Hippocampal formation (tissue), 2 donors: ENCODE measurements around the gene BRD3OS.

Experiments used
- DNase-seq, 2 donors: peaks; one replicate each; lab custom pipeline; 2025; lab: John Stamatoyannopoulos, UW

The BRD3OS gene

DNA sequence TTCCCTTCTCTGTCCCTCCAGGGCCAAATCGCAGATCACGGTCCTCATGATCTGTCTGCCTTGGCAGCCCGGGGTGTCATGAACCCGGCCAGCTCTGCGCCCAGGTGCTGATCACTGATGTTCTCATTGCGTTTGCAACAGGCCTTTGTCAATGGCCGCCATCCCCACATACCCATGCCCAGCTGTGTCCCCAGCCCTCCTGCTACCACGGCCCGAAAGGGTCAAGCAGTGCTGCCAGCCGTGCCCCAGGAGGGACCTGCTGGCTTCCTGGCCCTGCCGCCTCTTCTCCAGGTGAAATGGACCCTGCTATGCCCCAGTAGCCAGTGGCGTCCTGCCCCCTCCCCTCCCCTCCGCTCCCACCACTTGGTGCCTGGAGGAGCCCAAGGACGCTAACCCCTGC, 20.4 kb upstream of the BRD3OS start:
- DNase-seq, result no peak

DNA sequence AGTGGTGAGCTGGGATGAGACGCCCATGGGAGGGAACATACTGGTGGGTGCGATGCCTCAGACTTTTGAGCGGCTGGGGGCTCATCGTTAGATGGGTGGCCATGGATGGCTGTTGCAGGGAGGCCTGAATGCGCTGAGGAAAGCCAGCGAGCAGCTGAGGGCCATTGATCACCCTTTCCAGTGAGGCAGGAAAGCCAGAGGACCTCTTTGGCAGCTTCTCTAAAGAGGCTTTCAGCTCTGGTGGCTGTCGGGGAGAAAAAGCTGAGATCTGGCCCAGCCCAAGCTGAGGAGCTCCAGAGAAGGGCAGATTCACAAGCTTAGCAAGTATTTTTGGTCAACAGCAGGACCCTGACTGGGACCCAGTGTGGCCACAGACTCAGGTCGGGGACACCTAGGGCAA, 19.9 kb upstream of the BRD3OS start:
- DNase-seq, result no peak

DNA sequence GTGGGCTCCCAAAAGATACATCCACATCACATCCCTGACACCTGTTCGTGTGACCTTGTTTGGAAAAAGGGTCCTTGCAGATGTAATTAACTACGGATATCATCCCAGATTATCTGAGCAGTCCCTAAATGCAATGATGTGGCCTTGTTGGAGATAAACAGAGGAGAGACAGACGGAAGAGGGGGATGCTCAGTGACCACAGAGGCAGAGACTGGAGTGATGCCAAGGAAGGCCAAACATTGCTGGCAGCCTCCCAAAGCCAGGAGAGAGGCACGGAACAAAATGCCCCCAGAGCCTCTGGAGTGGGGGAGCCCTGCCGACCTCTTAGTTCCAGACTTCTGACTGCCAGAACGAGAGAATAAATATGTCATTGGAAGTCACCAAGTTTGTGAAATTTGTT, 18.1 kb upstream of the BRD3OS start:
- DNase-seq, result no peak

DNA sequence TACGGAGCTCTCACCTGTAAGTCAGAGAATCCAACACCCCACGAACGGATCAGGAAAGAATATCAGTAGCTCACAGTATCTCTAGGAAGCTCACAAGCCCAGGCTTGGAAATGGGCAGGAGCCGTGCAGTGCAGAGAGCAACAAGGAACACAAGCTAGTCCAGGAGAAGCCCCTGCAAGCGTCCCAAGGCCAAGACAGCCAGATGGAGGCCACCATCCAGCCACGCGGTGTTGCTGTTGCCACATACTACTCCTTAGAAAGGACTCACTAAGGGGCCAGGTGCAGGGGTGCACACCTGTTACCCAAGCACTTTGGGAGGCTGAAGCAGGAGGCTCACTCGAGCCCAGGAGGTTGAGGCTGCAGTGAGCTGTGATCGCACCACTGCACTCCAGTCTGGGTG, 17.7 kb upstream of the BRD3OS start:
- no peak for DNase-seq

DNA sequence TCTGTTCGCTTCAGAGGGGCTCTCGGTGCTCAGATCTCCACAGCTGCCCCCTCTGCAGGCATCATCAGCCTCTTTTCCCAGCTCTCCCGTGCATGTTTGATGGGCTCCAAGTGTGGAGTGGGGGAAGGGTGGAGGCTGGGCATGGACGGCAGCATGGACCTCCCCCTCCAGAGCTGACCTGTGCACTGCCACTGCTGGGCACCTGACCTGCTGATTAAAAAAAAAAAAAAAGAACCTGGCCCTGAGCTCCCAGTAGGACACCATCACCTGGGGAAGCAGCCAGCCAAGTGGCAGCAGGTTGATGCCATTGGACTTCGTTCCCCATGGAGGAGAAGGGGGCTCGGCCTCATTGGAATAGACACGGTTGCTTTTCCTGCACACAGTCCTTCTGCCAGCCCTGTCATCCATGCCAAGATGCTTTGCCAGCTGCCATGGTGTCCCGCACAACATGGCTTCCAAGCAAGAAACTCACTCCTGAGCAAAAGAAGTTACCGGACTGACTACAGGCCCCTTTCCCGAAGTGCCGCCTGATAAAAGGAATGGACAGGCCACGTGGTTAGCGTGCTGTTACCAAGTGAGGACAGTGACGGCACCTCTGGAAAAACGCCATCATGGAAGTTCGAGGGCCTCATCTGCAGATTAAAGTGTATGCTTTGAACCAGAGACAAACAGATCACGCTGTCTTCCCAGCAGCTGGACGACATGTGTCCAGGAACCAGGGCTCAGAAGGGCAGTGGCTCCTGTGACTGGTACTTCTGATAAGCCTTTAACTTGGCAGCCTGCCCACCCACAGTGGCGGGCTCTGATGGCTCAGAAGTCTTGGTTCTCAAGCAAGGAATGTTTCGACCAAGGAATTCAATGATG, 14.7 kb upstream of the BRD3OS start:
- no peak for DNase-seq

DNA sequence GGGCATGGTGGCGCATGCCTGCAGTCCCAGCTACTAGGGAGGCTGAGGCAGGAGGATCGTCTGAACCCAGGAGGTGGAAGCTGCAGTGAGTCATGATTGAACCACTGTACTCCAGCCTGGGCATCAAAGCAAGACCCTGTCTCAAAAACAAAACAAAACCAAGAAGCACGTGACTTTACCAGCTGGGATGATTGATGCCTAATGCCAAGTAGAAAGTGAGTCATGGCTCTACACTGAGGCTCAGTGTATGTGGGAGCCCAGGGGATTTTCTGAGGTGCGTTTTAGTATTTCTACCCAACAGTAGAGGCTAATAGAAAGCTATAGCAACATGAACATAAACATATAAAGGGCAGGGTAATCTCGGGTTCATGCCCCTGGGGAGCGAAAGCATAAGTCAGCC, 13.9 kb upstream of the BRD3OS start:
- DNase-seq, result no peak

DNA sequence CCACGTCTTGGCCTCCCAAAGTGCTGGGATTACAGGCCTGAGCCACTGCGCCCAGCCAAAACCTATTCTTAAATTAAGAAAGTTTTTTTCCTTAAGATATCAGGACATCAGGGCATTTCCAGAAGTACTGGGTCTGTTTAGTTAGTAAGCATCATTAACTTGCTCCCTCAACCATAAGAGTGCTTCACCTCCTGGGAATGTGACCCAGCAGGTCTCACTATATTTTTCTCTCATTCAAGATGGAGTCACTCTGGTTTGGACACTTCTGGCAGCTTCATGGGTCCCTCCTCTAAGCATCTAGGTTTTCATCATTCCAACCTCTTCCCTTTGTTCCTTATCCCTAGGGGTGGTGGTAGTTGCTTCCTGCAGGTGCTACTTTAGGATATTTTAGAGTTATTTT, 10.3 kb upstream of the BRD3OS start:
- no peak for DNase-seq

DNA sequence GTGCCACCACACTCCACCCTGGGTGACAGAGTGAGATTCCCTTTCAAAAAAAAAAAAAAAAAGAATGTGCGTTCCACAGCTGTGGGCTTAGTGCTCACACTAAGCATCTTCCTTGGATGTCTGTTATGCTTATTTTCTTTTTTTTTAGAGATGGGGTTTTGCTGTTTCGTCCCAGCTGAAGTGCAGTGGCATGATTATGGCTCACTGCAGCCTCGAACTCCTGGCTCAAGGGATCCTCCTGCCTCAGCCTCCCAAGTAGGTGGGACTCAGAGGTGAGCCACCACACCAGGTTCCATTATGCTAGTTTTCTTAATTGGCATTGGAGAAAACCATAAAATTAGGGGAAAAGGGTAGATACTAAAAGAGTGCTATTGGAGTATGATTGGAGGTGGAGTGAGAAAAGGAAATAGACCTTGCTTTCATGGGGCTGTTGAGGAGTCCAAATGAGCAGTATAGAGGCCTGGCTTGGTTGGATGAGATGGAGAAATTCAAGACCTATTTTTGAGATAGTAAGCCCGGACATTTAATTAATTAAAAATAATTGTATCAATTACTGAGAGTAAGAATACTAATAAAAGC, 978 bp upstream of the BRD3OS start:
- no peak for DNase-seq

DNA sequence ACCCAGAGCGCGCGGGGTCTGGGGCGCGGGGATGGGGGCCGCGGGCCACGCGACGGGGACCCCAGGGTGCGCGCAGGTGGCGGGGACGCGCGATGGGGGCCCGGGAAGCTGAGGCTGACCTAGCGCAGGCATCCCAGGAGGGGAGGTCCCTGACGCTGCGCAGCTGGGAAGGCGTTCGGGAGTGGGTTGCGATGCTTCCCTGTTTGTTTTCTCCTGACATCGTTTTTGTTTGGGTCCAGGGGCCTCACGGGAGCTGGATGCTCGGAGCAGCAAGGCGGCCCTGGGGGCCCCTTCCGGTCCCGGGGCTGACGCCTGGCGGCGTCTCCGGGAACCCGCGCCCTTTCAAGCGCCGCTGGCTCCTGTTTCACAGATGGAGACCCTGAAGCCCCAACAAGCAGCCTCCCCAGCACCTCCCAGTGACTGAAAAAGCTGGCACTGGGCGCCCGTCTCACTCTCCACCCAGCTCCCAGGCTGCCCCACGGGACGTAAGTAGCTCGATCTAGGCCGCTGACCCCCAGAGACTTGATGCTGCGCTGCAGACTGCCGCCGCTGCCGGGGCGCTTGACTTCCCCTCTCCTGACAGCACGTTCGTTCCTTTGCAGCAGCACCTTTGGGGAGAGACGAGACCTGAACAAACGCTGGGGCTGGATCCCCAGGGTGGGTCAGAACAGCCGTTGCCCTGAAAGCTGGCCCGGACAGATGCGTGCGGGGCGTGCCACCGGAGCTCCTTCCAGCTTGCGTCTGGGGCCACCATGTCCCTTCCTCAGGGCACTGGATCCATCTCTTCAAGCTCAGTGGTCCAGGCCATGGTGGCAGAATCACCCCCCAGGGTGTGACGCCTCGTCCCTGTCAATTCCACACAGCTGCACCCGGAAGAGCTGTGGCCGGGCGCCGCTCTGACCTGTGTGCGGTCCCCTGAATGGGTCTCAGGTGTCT, 593 bp downstream of the BRD3OS start:
- no peak for DNase-seq

DNA sequence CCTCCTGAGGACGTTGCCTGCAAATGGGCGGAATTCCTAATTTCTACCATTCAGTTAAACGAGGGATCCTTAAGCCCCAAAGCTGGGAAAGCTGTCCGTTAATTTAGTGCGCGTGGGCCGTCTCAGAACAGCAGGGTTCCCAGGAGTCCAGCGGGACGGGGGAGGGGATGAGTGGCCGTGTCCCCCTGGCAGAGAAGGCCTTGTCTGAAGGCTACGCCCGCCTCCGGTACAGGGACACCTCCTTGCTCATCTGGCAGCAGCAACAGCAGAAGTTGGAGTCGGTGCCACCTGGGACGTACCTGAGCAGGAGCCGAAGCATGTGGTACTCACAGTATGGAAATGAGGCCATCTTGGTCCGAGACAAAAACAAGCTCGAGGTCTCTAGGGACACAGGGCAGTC, 1.3 kb downstream of the BRD3OS start:
- no peak for DNase-seq

DNA sequence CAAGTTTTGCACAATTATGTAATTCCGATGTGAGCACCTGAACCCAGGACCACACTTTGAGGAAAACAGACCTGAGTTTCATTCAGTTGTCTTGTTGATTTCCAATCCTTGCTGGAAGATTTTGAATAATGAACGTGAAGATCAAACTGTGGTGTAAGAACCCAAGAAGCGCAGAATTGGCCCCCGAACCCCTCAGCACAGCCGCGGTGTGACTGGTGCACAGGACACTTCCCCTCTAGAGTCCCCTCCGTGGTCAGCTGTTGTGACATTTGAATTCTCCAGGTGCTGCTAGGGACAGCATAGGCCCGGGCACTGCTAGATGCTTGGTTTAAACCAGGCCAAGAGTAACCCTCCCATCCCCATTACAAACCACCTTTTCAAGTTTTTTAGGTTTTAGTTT, 1.7 kb downstream of the BRD3OS start:
- DNase-seq, result no peak

DNA sequence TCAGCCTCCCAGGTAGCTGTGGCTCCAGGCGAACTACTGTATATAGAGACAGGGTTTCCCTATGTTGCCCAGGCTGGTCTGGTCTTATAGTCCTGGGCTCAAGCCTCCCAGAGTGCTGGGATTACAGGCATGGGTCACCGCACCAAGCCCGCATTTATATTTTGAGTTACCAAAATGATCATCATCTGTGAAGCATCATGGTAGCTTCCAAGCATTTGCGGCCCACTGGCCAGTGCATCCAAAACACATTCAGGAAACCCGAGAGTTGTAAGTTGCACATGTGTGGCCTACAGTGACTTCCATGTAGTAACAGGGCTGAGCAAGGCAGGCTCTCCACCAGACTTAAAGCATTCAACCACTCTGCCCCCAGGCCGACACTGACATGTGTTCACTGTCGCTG, 2.3 kb downstream of the BRD3OS start:
- DNase-seq, result no peak

DNA sequence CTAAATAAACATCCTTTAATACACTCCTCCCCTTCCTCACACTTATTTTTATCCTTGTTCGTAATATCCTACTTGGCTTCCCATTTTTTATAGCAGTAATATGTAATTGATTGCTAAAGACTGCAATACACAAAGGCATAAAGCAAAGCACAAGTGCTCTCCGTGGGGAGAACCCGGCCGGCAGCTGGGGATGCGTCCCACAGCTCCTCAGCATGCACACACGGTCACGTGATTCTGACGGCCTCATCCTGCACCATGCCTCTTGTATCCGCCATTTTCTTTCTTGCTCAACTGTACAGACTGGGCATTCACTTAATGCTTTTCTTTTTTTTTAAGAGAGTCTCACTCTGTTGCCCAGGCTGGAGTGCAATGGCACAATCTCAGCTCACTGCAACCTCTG, 2.8 kb downstream of the BRD3OS start:
- no peak for DNase-seq

DNA sequence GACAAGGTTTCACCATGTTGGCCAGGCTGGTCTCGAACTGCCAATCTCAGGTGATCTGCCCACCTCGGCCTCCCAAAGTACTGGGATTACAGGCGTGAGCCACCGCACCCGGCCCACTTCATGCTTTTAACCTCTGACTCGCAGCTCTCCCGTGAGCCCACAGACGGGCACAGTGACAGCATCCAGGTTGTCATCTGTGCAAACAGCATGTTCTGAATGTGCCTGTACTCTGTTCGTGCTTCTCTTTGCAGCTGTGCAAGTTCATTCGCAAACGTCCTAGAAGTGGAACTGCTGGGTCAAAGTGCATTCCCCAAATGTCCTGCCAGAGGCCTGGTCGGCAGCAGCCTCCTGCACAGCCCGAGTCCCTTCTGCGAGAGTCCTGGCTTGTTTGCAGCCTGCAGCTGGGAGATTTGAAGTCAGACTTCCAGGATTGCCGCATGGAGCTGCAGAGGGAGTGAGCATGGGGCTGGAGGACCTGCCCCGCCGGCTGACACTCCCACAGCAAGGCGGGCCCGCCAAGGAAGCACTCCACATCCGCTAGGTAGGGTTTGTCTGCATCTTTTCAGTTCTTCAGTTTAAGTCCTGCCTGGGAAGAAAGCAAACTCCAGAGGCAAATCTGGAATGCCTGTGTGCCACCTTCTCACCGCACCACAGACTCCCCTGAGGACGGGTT, 3.4 kb downstream of the BRD3OS start:
- no peak for DNase-seq

DNA sequence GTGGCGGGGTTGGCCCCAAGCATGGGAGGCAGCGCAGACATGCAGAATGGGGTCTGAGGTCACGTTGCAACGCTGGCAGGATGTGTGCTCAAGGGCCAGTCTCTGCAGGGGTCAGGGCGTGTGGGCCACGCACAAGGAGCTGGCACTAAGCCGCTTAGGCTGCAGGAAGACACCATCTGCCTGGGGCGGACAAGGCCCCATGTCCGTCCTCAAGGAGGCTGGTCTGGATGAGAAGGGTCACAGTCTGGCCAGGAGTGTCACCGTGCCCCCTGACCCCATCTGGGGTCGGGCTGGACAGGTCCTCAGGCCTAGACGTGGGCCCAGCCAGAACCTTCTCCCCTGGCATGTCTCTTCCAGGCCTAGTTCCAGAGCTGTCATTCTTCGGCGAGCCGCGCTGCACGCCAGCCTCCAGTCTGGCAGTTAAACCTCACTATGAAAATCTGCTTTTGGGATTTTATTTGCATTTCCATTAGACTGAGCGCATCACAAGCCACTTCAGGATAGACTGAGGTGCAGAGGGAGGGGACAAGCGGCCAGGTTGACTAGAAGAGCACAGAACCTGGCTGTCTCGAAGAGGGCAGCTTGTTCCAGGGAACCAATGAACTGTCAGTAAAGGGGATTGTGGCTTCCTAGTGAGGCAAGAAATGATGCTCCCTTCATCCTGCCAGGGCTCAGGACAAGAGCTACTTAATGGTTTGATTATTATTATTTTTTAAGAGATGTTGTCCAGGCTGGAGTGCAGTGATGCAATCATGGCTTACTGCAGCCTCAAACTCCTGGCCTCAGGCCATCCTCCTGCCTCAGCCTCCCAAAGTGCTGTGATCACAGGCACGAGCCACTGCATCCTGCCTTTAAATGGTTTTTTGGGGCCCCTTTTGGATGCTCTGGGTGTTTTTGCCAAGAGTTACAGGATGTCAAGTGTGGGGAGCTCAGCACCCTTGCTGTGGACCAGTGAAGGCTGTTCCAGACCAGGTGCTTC, 4.3 kb downstream of the BRD3OS start:
- DNase-seq, result no peak

DNA sequence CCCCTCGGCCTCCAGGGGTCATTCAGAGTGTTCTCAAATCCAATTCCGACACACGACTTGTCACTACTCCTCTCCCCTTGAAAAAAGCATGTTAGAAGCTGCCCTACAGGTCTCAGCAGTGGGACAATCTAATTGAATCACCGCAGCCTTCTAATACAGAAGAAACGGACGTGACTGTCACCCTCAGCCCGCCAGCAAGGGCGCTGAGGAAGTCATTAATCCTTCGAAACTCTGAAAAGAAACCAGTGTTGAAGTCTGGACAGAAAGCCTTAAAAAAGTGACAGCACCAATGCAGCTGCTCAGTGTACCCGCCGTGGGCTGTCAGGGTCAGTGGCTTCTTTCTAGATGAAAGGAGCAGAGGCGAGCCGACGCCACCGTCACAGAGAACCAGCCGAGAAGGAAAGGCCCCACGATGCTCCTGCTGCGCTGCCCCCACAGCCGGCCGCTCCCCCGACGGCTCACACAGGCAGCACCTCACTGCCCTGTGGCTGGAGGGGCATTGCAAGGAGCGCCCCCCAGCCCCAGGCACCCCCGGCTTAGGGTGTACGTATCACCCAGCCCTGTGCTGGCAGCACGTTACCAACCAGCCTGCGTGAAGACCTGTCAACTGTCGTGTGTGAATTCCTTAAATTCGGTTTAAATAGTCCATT, 5.7 kb downstream of the BRD3OS start:
- DNase-seq, result no peak

DNA sequence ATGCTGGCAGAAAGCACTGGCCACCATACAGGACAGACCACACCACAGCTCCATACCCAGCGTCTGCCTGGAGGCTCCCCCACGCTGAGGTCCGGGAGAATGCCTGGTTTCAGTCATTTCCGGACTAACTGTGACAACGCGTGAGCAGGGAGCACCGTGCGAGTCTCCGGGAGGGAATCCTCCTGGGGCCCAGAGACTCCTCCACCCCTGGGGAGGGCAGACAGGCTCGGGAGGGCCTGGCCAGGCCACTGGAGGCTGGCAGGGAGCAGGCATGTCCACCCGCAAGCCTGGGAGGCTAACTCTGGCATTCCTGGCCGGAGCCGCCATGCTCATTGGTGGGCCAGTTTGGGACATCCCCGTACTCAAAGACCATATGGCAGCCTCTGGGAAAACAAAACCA, 6.5 kb downstream of the BRD3OS start:
- no peak for DNase-seq

DNA sequence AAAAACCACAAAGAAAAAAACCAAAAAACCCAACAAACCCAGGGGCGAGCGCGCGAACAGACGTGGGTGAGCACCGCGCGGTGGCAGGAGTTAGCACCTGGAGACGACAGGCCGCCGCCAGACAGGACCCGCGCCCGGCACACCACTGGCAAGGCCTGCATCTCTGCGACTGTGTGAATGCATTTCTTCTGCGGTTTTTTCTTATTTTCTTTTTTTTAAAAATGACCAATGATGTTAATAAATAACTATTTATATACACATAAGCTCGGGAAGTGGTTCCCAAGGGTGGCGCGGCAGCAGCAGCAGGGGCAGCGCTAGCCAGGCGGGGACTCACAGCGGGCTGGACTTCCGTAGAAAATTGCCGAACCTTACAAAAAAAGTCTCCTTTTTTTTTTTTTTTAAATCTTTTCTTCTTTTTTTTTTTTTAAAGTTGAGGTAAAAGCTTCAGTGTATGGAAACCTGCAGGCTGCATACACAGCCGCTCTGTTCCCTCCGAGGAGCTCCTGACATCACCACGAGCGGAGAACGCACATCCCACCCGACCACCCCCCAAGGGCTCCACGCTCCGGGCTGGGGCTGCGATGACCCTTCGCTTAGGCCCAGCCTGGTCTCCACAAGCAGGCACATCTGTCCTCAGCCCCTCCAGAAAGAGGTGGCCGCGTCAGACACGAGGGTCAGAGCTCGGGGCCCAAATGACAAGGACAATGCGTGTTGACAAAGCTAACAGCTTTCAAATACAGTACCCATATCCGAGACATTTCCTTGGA, 7.4 kb downstream of the BRD3OS start:
- DNase-seq, result no peak

DNA sequence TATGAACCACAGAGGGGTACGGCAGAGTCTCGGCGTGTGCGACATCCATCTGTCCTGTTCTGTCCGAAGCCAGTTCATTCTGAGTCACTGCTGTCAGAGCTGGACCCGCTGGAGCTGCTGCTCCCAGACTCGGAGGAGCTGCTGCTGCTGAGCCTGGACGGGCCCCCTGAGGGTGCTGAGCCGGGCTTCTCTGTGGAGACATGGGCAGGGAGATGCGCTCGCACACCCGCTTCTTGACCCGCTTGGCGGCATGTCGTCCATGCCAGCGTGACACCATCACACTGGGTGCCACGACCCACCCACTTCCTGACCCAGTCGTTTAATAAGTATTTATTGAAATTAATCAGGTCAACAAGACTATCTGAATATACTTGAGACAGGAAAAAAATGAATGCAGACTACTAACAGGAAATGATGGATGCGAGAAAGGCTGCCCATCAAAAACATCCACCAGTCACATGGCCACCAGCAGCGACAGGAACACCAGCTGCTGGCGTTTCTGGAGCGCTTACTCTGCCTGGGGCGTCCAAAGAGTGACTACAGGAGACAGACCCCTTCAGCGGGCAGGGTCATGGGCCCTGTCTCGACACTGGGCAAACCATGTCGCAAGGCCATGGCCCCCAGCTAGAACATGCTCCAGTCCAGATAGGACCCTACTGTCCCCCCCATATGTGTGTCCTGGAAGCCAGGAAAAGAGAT, 8.4 kb downstream of the BRD3OS start:
- DNase-seq, result no peak
